Raji (cell line): ENCODE data around the gene MTUS2.

ENCODE experiments used
- POLR2A ChIP-seq: IDR thresholded peaks from 2 replicates; pipeline ENCODE4 v1.6.1; 2011; ENCODE audit warnings: low read depth, low read length, control low read depth; ENCODE audit not compliant: insufficient read depth

MTUS2 gene

GRCh38 chr13:29456419-29456818 is 636.3 kb downstream of the MTUS2 start:
- TF ChIP-seq POLR2A: no peak

- TF ChIP-seq POLR2A: no peak
Observed at GRCh38 chr13:29457299-29457698, 637.2 kb downstream of the MTUS2 start.

- TF ChIP-seq POLR2A: no peak
Observed at GRCh38 chr13:29458419-29458818, 638.3 kb downstream of the MTUS2 start.

GRCh38 chr13:29459813-29460355 is 639.7 kb downstream of the MTUS2 start:
- TF ChIP-seq POLR2A: no peak

GRCh38 chr13:29464105-29464679 is 644.1 kb downstream of the MTUS2 start:
- TF ChIP-seq POLR2A: no peak

GRCh38 chr13:29465741-29466293 is 645.7 kb downstream of the MTUS2 start:
- TF ChIP-seq POLR2A: no peak

- TF ChIP-seq POLR2A: no peak
Observed at GRCh38 chr13:29471551-29471950, 651.4 kb downstream of the MTUS2 start.

- TF ChIP-seq POLR2A: no peak
Observed at GRCh38 chr13:29472332-29472961, 652.3 kb downstream of the MTUS2 start.

- no peak for TF ChIP-seq POLR2A
Observed at GRCh38 chr13:29473166-29473565, 653.0 kb downstream of the MTUS2 start.

- no peak for TF ChIP-seq POLR2A
Observed at GRCh38 chr13:29474991-29475390, 654.9 kb downstream of the MTUS2 start.

- TF ChIP-seq POLR2A: no peak
Observed at GRCh38 chr13:29476046-29476445, 655.9 kb downstream of the MTUS2 start.

- no peak for TF ChIP-seq POLR2A
Observed at GRCh38 chr13:29479716-29480492, 659.8 kb downstream of the MTUS2 start.

GRCh38 chr13:29480893-29481525 is 660.9 kb downstream of the MTUS2 start:
- TF ChIP-seq POLR2A: no peak

- no peak for TF ChIP-seq POLR2A
Observed at GRCh38 chr13:29481603-29482002, 661.5 kb downstream of the MTUS2 start.

- no peak for TF ChIP-seq POLR2A
Observed at GRCh38 chr13:29482504-29482903, 662.4 kb downstream of the MTUS2 start.
